HG03175 (cell line): ENCODE data around the gene SIGLEC10.
"Not testable (repeated sequence)": the region's sequence is repeated elsewhere in the genome, so short reads cannot be mapped to it uniquely, and the experiment has no call there.

ENCODE experiments used
- ATAC-seq: cut with Tn5 transposase; IDR thresholded peaks from one replicate; pipeline ENCODE4 v1.9.1; 2021; ENCODE audit warnings: mild to moderate bottlenecking, moderate library complexity; ENCODE audit not compliant: unreplicated experiment

The SIGLEC10 gene

GRCh38 chr19:51397453-51397852 lies 20.0 kb downstream of the SIGLEC10 start:
- ATAC-seq, result not testable (repeated sequence)

GRCh38 chr19:51396175-51396574 lies 21.3 kb downstream of the SIGLEC10 start:
- no peak for ATAC-seq

GRCh38 chr19:51394050-51394836 lies 23.2 kb downstream of the SIGLEC10 start:
- peak; percentile 83 for ATAC-seq

- no peak for ATAC-seq
Observed at GRCh38 chr19:51392701-51393100, 24.7 kb downstream of the SIGLEC10 start.

GRCh38 chr19:51391073-51391611 lies 26.3 kb downstream of the SIGLEC10 start:
- ATAC-seq, result no peak

GRCh38 chr19:51389143-51389542 lies 28.3 kb downstream of the SIGLEC10 start:
- no peak for ATAC-seq

- no peak for ATAC-seq
Observed at GRCh38 chr19:51387924-51388389, 29.5 kb downstream of the SIGLEC10 start, which contains the start of gene LIM2. LIM2 (minus strand) TSS chr19:51387974; CDS start chr19:51387443, 531 bp downstream.

- no peak for ATAC-seq
Observed at GRCh38 chr19:51386882-51387520, 30.4 kb downstream of the SIGLEC10 start.

GRCh38 chr19:51382004-51382403 lies 35.4 kb downstream of the SIGLEC10 start:
- no peak for ATAC-seq

- ATAC-seq, result no peak
Observed at GRCh38 chr19:51380379-51380778, 37.1 kb downstream of the SIGLEC10 start.

- no peak for ATAC-seq
Observed at GRCh38 chr19:51377422-51377821, 40.0 kb downstream of the SIGLEC10 start.

GRCh38 chr19:51375504-51376221 lies 41.8 kb downstream of the SIGLEC10 start:
- no peak for ATAC-seq

- no peak for ATAC-seq
Observed at GRCh38 chr19:51372649-51373504, 44.6 kb downstream of the SIGLEC10 start, which contains the start of gene NKG7. NKG7 (minus strand) TSS chr19:51372654; CDS start chr19:51372535, 119 bp downstream.

- ATAC-seq, result no peak
Observed at GRCh38 chr19:51372021-51372648, 45.3 kb downstream of the SIGLEC10 start.

GRCh38 chr19:51371186-51371690 lies 46.2 kb downstream of the SIGLEC10 start:
- ATAC-seq, result no peak

GRCh38 chr19:51370230-51370629 lies 47.2 kb downstream of the SIGLEC10 start:
- no peak for ATAC-seq

- ATAC-seq, result no peak
Observed at GRCh38 chr19:51368366-51369282, 48.8 kb downstream of the SIGLEC10 start, which contains the start of gene CLDND2. CLDND2 (minus strand) TSS chr19:51369003; CDS start chr19:51368577, 426 bp downstream.
